HepG2 (cell line): Measurements from ENCODE around the gene CAMK2D. TPM values are rescaled to one million over a fixed set of nuclear protein-coding genes. Genes with fewer than 3 reads are reported as not detected.

Experiments
- ATAC-seq: fragments of 200-7000 bp; cut with Tn5 transposase; 3 replicates; pipeline ENCODE4 v1.9.1; 2020; ENCODE audit warnings: mild to moderate bottlenecking, moderate library complexity
- BruUV-seq: library from RNA; stranded (reverse); fragments of 400-500 nt; replicated peaks from 2 replicates; lab custom pipeline; 2021; lab: Mats Ljungman, UMichigan
- CTCF ChIA-PET: fragments of 300-600 bp; formaldehyde crosslinking; extraction: SDS; loops from one replicate; lab custom pipeline; 2021; ENCODE audit warnings: low total read pairs, inconsistent platforms, low intra/inter-chr PET ratio; lab: Yijun Ruan, JAX
- POLR2A ChIA-PET: fragments of 350-600 bp; sonication (Branson Sonifier 250); formaldehyde crosslinking; loops from one replicate; lab custom pipeline; 2020; ENCODE audit warnings: antibody characterized with exemption, inconsistent platforms; lab: Yijun Ruan, JAX
- DNase-seq: peaks from one replicate; pipeline ENCODE4 v3.0.0-alpha.2; 2015; ENCODE audit warnings: low spot score
- FAIRE-seq: peaks from 3 replicates; lab custom pipeline; 2011; peaks lifted over from hg19 to GRCh38; lab: Jason Lieb, UNC
- H2AFZ ChIP-seq: one replicate; pipeline ENCODE4 v1.6.1; 2011; ENCODE audit warnings: low read length, inconsistent platforms
- H3K27ac ChIP-seq: fragments of 300-600 bp; 3 replicates; pipeline ENCODE4 v1.8.0; 2011; ENCODE audit warnings: mixed run types, mild to moderate bottlenecking, mixed read lengths, low read length, inconsistent platforms; ENCODE audit not compliant: insufficient read depth; ENCODE audit errors: extremely low read length
- H3K27me3 ChIP-seq, 2 experiments: fragments of 200-600 bp in 1 of 2; 2 replicates in 1 of 2; 3 replicates in 1 of 2; pipeline versions ENCODE4 v1.6.0 to v1.8.0; 2011; ENCODE audit warnings: low read length in 2 of 2, mild to moderate bottlenecking in 2 of 2, moderate library complexity in 2 of 2, inconsistent platforms in 1 of 2; ENCODE audit not compliant: insufficient read depth in 2 of 2, control insufficient read depth in 1 of 2
- H3K36me3 ChIP-seq, 2 experiments: fragments of 200-600 bp in 1 of 2; replicated peaks in 1 of 2; 2 replicates in 1 of 2; 3 replicates in 1 of 2; pipeline versions ENCODE4 v1.5.1 to v1.8.0; 2011; ENCODE audit warnings: low read length in 2 of 2, inconsistent platforms in 1 of 2; ENCODE audit not compliant: insufficient read depth in 2 of 2, control insufficient read depth in 1 of 2
- H3K4me1 ChIP-seq: 2 replicates; pipeline ENCODE4 v1.5.1; 2012; ENCODE audit warnings: low read length, inconsistent platforms; ENCODE audit not compliant: insufficient read depth
- H3K4me2 ChIP-seq: 2 replicates; pipeline ENCODE4 v1.6.0; 2011; ENCODE audit warnings: low read depth, low read length, inconsistent platforms
- H3K4me3 ChIP-seq, 3 experiments: fragments of 200-600 bp in 1 of 3; sonication (generic), shearing (Covaris generic) in 1 of 3; replicated peaks in 1 of 3; 2 replicates each; pipeline ENCODE4 v1.5.1; 2011 to 2016; ENCODE audit warnings: low read length in 3 of 3, inconsistent platforms in 2 of 3, low read depth in 2 of 3, mild to moderate bottlenecking in 2 of 3, control low read depth in 1 of 3, mixed read lengths in 1 of 3; ENCODE audit not compliant: insufficient read depth in 1 of 3
- H3K79me2 ChIP-seq: one replicate; pipeline ENCODE4 v1.6.1; 2011; ENCODE audit warnings: low read length, inconsistent platforms; ENCODE audit not compliant: insufficient read depth
- H3K9ac ChIP-seq: 2 replicates; pipeline ENCODE4 v1.6.0; 2011; ENCODE audit warnings: mild to moderate bottlenecking, low read depth, low read length, inconsistent platforms; ENCODE audit not compliant: insufficient read depth
- H3K9me3 ChIP-seq: 2 replicates; pipeline ENCODE4 v1.5.1; 2012; ENCODE audit warnings: mild to moderate bottlenecking, low read length
- H4K20me1 ChIP-seq: 2 replicates; pipeline ENCODE4 v1.6.0; 2011; ENCODE audit warnings: inconsistent platforms, mild to moderate bottlenecking, low read length, moderate library complexity; ENCODE audit not compliant: insufficient read depth
- AGO1 ChIP-seq: fragments of 200-400 bp; formaldehyde crosslinking; IDR thresholded peaks from 2 replicates; pipeline ENCODE4 v1.6.1; 2017; ENCODE audit warnings: mild to moderate bottlenecking, low read depth, low read length, moderate library complexity; ENCODE audit not compliant: poor library complexity, severe bottlenecking
- AHDC1 ChIP-seq: sonication (generic); formaldehyde crosslinking; IDR thresholded peaks from 2 replicates; pipeline ENCODE4 v1.5.1; 2020; ENCODE audit warnings: mild to moderate bottlenecking, missing genetic modification reagents, borderline replicate concordance
- ASH2L ChIP-seq: fragments of 300-600, 200-600 bp; sonication (generic); IDR thresholded peaks from 2 replicates; pipeline ENCODE4 v1.7.0; 2017; ENCODE audit warnings: low read depth, mild to moderate bottlenecking, moderate library complexity, mixed read lengths, low read length; ENCODE audit not compliant: insufficient read length
- FOSL1 ChIP-seq: sonication (generic); formaldehyde crosslinking; IDR thresholded peaks from 2 replicates; pipeline ENCODE4 v1.9.0; 2021; ENCODE audit warnings: missing genetic modification reagents, borderline replicate concordance
- MED13 ChIP-seq: sonication (generic); formaldehyde crosslinking; IDR thresholded peaks from 2 replicates; pipeline ENCODE4 v1.5.0; 2020; ENCODE audit warnings: missing genetic modification reagents
- MIER3 ChIP-seq: IDR thresholded peaks from 2 replicates; pipeline ENCODE4 v1.6.1; 2016; ENCODE audit warnings: missing compliant biosample characterization, borderline replicate concordance
- NR2F2 ChIP-seq: IDR thresholded peaks from 2 replicates; pipeline ENCODE4 v1.6.1; 2012; ENCODE audit warnings: low read depth, inconsistent platforms, borderline replicate concordance
- PAXIP1 ChIP-seq: sonication (generic); formaldehyde crosslinking; conservative IDR thresholded peaks from 2 replicates; pipeline ENCODE4 v1.4.0; 2020; ENCODE audit warnings: mild to moderate bottlenecking, missing genetic modification reagents, moderate library complexity
- RFX3 ChIP-seq: IDR thresholded peaks from 2 replicates; pipeline ENCODE4 v1.6.1; 2016; ENCODE audit warnings: missing biosample characterization, missing genetic modification reagents
- SIX4 ChIP-seq: sonication (generic); formaldehyde crosslinking; IDR thresholded peaks from 2 replicates; pipeline ENCODE4 v1.4.0; 2020; ENCODE audit warnings: missing genetic modification reagents
- TAF15 ChIP-seq: fragments of 200-400 bp; formaldehyde crosslinking; IDR thresholded peaks from one replicate; pipeline ENCODE4 v1.6.1; 2018; ENCODE audit warnings: mild to moderate bottlenecking, low read depth, low read length; ENCODE audit not compliant: poor library complexity, severe bottlenecking
- ZC3H13 ChIP-seq: sonication (generic); formaldehyde crosslinking; IDR thresholded peaks from 2 replicates; pipeline ENCODE4 v1.8.1; 2023; ENCODE audit warnings: mild to moderate bottlenecking, missing genetic modification reagents, moderate library complexity
- ZNF766 ChIP-seq: sonication (generic); formaldehyde crosslinking; IDR thresholded peaks from 2 replicates; pipeline ENCODE4 v1.5.0; 2020; ENCODE audit warnings: missing genetic modification reagents, borderline replicate concordance
- ZNF883 ChIP-seq: sonication (generic); formaldehyde crosslinking; IDR thresholded peaks from 2 replicates; pipeline ENCODE4 v1.5.1; 2020; ENCODE audit warnings: mild to moderate bottlenecking, missing genetic modification reagents; ENCODE audit errors: not compliant biosample characterization
- WGBS: methylation state at CpG from one replicate; pipeline ENCODE4 v1.1.6; 2017; ENCODE audit warnings: low lambda C conversion rate; 5-methylcytosine and 5-hydroxymethylcytosine counted together
- in situ Hi-C: cut with HindIII; loops from 2 replicates; pipeline ENCODE4 v1.10.0; 2017; ENCODE audit warnings: low pct_unique_long_range_greater_than_20kb; ENCODE audit not compliant: extremely low pct_ligation_motif_present
- intact Hi-C: fragments of 100-400 bp; cut with micrococcal nuclease; formaldehyde crosslinking; loops from one replicate; pipeline ENCODE4 v1.10.0; 2022; ENCODE audit not compliant: unreplicated experiment
- polyA plus RNA-seq, 8 experiments: library from polyadenylated mRNA; depleted of rRNA in 3 of 8; stranded (reverse) in 7 of 8; unstranded in 1 of 8; fragments of >200 nt; fragmentation: Illumina TruSeq in 4 of 8; extraction: Trizol in 4 of 8; gene quantifications; 2 replicates each; pipeline versions ENCODE4 v1.2.1 to v1.2.3, GENCODE V29; 2011 to 2016; ENCODE audit warnings: low read depth in 4 of 8, missing spikeins in 1 of 8, mixed read lengths in 1 of 8; ENCODE audit not compliant: insufficient read depth in 1 of 8
- total RNA-seq, 5 experiments: library from RNA; depleted of rRNA; stranded (reverse); fragments of >200 nt; fragmentation: Illumina TruSeq; extraction: Trizol; gene quantifications; 2 replicates each; pipeline ENCODE4 v1.2.3, GENCODE V29; 2016; ENCODE audit warnings: low read depth in 1 of 5
- TF ChIP-seq, protein P1 (sequence below): sonication (generic); formaldehyde crosslinking; IDR thresholded peaks from 2 replicates; pipeline ENCODE4 v1.4.0; 2020; ENCODE audit warnings: mild to moderate bottlenecking, missing genetic modification reagents

The CAMK2D gene
- total and polyA plus RNA-seq, 2 of the 13 experiments (the other 11 are each of a cell fraction or from before 2014, with no cell fraction given): 18.0 to 65.4 TPM

GRCh38 chr4:113620032-113620431 lies 141.5 kb downstream of the CAMK2D start (continued):
- TF ChIP-seq FOSL1 (no peak), MED13 (no peak), PAXIP1 (CRISPR knock-in tag) (no peak), ASH2L (no peak), SIX4 (no peak), AGO1 (no peak), TAF15 (no peak), RFX3 (no peak)

- ChIA-PET POLR2A (no interaction called here), CTCF (no interaction called here)
- Histone ChIP-seq H3K9ac (no peak overlapping the region), H3K36me3 (peaks cover 0 to 1% of the 10 kb centered on the region in 2 experiments; a peak in 3 of 5 replicates), H2AFZ (no peak overlapping the region), H3K79me2 (no peaks in the 10 kb centered on the region), H3K4me1 (no peaks in the 10 kb centered on the region; the same call in 1 of the 2 replicates), H3K4me2 (no peak overlapping the region), H3K4me3 (no peak overlapping the region), H3K9me3 (no peaks in the 10 kb centered on the region), H4K20me1 (no peaks in the 10 kb centered on the region), H3K27me3 (no peaks in the 10 kb centered on the region), H3K27ac (no peak overlapping the region)
- BruUV-seq: no TSS peak
- TF ChIP-seq ZC3H13 (CRISPR knock-in tag) (no peak), MIER3 (CRISPR knock-in tag) (no peak), NR2F2 (no peak), ZNF766 (CRISPR knock-in tag) (no peak), AHDC1 (CRISPR knock-in tag) (no peak), ZNF883 (no peak)
- TF ChIP-seq, protein P1, sequence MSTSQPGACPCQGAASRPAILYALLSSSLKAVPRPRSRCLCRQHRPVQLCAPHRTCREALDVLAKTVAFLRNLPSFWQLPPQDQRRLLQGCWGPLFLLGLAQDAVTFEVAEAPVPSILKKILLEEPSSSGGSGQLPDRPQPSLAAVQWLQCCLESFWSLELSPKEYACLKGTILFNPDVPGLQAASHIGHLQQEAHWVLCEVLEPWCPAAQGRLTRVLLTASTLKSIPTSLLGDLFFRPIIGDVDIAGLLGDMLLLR (CRISPR knock-in tag): no peak
- ATAC-seq: no peak
- in situ Hi-C loops (no loop called here), intact Hi-C loops (no loop called here)
- WGBS: 98% methylated on average over 4 of the region's 4 CpGs
- FAIRE-seq: no peak
- no peak for DNase-seq
Measured at GRCh38 chr4:113619526-113619925, 142.0 kb downstream of the CAMK2D start.
